ENCODE measurements around the gene MRPL36. TPM values are rescaled to one million over a fixed set of nuclear protein-coding genes. Genes with fewer than 3 reads are reported as not detected.

MRPL36 gene
- 104 and 118 TPM in 2 replicates for polyA plus RNA-seq (2011; rRNA removed)
- 41.8 and 53.8 TPM in 2 replicates for polyA minus RNA-seq (2011; rRNA and poly(A)+ RNA removed)

DNA sequence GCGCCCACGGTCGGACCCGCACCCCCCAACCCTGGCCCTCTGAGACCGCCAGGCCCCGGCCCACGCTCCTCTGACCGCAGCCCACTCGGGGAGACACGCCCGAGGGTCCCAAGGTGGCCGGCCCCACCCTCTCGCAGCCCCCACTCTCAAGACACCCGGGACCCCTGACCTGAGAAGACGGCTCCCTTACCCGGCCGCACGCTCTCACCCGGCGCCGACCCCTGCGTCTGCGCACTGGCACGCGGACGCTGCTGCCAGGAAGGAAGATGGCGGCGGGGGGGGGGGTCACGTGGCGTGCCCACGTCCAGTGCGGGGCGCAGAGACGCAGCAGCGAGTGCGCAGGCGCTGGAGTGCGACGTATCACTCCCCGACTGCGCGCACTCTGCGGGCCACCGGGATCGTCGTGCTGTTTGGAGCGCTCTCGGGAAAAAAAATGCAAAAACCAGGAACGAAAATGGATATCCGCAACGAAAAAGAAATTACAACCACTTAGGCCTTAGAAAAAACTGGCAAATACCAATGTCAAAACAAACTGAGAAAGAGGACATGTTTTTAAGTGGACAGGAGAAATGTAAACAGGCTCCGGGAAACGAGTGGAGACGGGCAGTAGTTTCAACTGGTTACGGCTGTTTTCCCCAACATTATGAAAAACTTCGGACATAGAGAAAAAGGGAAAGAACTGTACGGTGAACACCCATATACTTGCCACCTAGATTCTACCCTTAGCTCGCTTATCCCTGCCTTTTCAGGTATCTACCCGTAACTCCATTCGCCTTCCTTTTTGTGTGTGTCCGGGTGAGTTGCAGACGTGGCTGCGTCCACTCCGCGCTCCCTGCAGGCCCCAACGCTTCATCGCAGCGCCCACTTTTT is at the start of gene MRPL36:
Gene MRPL36, minus strand, starts transcription at position 236 of the 870 bp plus-strand sequence. CDS start 902 bp downstream, outside the sequence.
- TF ChIP-seq CTCF (IDR thresholded peaks at IDR 0.05; ENCODE audit: low read depth, low read length) = no peak
- CTCF ChIA-PET = interaction anchor here (0.6 to 3.9 kb wide), 5 partner anchors 10 to 804 kb away, joined by 3 to 23 read pairs (median 5); no protein-coding TSS in a partner anchor
- Histone ChIP-seq H3K4me3 (ENCODE audit: low read depth, low read length) (peak within 1 kb of the TSS; percentile 87), H3K9me3 (ENCODE audit: control insufficient read depth, insufficient read depth, low read length) (peaks cover 10% of the 10 kb centered on the region), H3K27me3 (ENCODE audit: control insufficient read depth, insufficient read depth, low read length) (no peaks in the 10 kb centered on the region), H3K27ac (ENCODE audit: low read depth, low read length) (peak within 1 kb of the TSS; percentile 80)
- peak; percentile 71 for DNase-seq (ENCODE audit: low read depth, low spot score)
- POLR2A ChIA-PET = interaction anchor here (1.1 kb wide), 1 partner anchor 10 kb away, joined by 8 read pairs; no protein-coding TSS in a partner anchor

DNA sequence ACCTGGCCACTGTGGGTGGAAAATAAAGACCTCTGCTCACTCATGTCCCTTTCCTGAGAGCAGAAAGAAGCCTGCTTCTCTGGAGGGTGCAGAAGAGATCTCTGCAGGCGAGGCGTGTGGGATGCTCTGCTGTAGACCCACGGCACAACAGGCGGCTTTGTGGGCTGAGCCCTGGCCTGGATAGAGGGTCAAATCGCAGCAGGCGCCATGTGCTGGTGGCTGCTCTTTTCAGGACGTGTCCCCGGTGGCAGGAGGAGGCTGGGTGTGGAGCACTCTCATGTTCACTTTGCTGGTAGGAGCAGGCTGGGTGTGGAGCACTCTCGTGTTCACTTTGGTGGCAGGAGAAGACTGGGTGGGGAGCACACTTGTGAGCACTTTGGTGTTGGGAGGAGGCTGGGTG is 48.0 kb upstream of the MRPL36 start:
- no peak for TF ChIP-seq CTCF (IDR thresholded peaks at IDR 0.05; ENCODE audit: low read depth, low read length)
- peaks cover 33% of the 10 kb centered on the region for H3K27me3 ChIP-seq (ENCODE audit: control insufficient read depth, insufficient read depth, low read length)
- CTCF ChIA-PET = no interaction called here
- H3K27ac ChIP-seq (ENCODE audit: low read depth, low read length) = no peak overlapping the region
- H3K4me3 ChIP-seq (ENCODE audit: low read depth, low read length) = no peak overlapping the region
- POLR2A ChIA-PET = no interaction called here
- DNase-seq (ENCODE audit: low read depth, low spot score) = no peak
- no peaks in the 10 kb centered on the region; the same call in 1 of the 2 replicates for H3K9me3 ChIP-seq (ENCODE audit: control insufficient read depth, insufficient read depth, low read length)

DNA sequence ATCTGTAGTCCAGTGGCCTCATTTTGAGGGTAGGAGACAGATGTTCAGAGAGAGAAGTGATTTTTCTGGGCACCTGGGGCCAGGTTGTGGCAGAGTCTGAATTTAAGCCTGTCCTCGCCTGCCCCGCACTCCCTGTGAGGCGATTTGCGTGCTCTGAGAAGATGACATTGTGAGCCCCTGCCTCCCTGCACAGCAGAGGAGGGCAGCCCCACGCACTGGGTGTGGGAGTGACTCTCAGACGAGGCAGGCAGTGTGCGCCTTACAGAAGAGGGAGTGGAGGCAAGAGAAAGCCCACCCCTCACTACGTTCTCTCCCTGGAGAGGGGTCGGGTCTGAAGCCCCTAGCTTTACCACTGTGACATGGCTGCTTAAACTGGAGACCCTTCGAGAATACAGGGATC is 47.4 kb upstream of the MRPL36 start:
- TF ChIP-seq CTCF (IDR thresholded peaks at IDR 0.05; ENCODE audit: low read depth, low read length) = no peak
- DNase-seq (ENCODE audit: low read depth, low spot score) = no peak
- H3K4me3 ChIP-seq (ENCODE audit: low read depth, low read length) = no peak overlapping the region
- peaks cover 29% of the 10 kb centered on the region for H3K27me3 ChIP-seq (ENCODE audit: control insufficient read depth, insufficient read depth, low read length)
- no peak overlapping the region for H3K27ac ChIP-seq (ENCODE audit: low read depth, low read length)
- ChIA-PET CTCF (no interaction called here), POLR2A (no interaction called here)
- no peaks in the 10 kb centered on the region; the same call in 1 of the 2 replicates for H3K9me3 ChIP-seq (ENCODE audit: control insufficient read depth, insufficient read depth, low read length)

DNA sequence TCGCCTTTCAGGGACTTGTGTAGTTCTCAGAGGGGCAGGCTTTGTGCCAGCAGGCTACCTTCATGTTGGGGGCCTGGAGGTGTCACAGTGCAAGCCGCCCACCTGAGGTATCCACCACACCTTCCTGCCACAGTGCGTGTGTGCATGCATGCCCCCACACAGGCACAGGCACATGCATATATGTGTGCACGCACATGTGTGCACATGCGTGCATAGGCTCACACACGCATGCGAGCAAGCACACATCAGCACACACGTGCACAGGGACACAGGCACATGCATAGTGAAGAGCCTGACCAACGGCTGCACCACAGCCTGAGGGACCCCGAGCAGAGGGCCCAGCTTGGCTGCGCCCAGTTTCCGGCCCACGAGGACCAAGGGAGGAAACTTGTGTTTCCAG is 46.9 kb upstream of the MRPL36 start:
- Histone ChIP-seq H3K27ac (ENCODE audit: low read depth, low read length) (no peak overlapping the region), H3K27me3 (ENCODE audit: control insufficient read depth, insufficient read depth, low read length) (peaks cover 28% of the 10 kb centered on the region), H3K4me3 (ENCODE audit: low read depth, low read length) (no peak overlapping the region), H3K9me3 (ENCODE audit: control insufficient read depth, insufficient read depth, low read length) (no peaks in the 10 kb centered on the region; the same call in 1 of the 2 replicates)
- ChIA-PET CTCF (no interaction called here), POLR2A (no interaction called here)
- TF ChIP-seq CTCF (IDR thresholded peaks at IDR 0.05; ENCODE audit: low read depth, low read length) = no peak
- no peak for DNase-seq (ENCODE audit: low read depth, low spot score)

DNA sequence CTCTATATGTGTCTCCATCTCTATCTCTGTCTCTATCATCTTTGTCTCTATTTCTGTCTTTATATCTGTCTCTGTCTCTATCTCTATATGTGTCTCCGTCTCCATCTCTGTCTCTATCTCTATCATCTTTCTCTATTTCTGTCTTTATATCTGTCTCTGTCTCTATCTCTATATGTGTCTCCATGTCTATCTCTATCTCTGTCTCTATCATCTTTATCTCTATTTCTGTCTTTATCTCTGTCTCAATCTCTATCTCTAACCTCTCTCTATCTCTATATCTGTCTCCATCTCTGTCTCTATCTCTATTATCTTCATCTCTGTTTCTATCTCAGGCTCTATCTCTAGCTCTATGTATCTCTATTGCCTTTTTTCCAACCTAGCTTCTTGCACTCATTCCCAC is 46.1 kb upstream of the MRPL36 start:
- Histone ChIP-seq H3K27me3 (ENCODE audit: control insufficient read depth, insufficient read depth, low read length) (peaks cover 27% of the 10 kb centered on the region), H3K27ac (ENCODE audit: low read depth, low read length) (no peak overlapping the region), H3K4me3 (ENCODE audit: low read depth, low read length) (no peak overlapping the region), H3K9me3 (ENCODE audit: control insufficient read depth, insufficient read depth, low read length) (no peaks in the 10 kb centered on the region; the same call in 1 of the 2 replicates)
- no peak for TF ChIP-seq CTCF (IDR thresholded peaks at IDR 0.05; ENCODE audit: low read depth, low read length)
- POLR2A ChIA-PET = no interaction called here
- CTCF ChIA-PET = no interaction called here
- no peak for DNase-seq (ENCODE audit: low read depth, low spot score)

Data from AG04450 (cell line).